ENCODE data around the gene ABHD12. TPM values are rescaled to one million over a fixed set of nuclear protein-coding genes. Genes with fewer than 3 reads are reported as not detected.

Gene ABHD12
- total RNA-seq, 1 donor from 2014 or later: 29.0 TPM

DNA sequence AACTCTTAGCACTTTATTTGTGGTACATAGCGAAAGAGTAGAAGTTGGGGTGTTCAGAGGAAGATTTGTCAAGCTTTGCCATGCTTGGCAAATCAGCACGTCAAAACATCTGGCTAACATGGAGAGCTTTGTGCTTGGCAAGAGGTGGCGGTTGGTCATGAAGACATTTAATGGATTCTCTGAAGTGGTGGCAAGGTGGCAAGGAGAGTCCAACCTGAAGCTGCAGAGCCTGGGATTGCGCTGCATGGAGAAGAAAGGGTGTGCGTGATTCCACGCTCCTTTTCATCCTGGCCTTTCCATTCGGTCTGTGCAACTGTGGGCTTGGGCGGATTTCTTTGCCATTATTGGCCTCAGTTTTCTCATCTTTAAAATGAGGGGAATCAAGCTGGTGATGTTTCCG is 139.6 kb downstream of the ABHD12 start:
- Mint-ChIP-seq H3K27me3 (ENCODE audit: low read depth) (peaks cover 4% of the 10 kb centered on the region), H3K9me3 (no peaks in the 10 kb centered on the region)

DNA sequence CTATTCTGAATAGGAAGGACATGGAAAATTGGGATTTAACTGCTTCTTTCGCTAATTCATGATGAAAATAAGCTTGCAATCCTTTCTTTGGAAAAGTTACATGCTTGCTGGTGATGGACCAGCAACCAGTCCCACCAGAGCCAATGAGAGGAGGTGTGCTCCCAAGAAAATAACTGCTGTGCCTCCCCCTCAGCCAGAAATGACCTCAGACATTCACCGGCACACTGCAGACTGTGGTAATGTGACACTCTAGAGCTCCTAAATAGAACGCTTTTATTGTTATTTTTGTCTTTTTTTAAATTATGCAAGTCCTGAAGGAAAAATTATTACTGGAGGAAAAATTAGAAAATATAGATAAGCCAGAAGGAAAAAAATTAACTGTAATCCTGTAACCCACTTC is 140.1 kb downstream of the ABHD12 start:
- H3K27ac Mint-ChIP-seq: no peak overlapping the region
- H3K36me3 Mint-ChIP-seq (ENCODE audit: low read depth): peaks cover 24% of the 10 kb centered on the region
- intact Hi-C loops (cut with micrococcal nuclease): no loop called here
- no peak for DNase-seq (ENCODE audit: low spot score)
- H3K4me3 Mint-ChIP-seq (ENCODE audit: low read depth): peak overlapping the region; percentile 17
- H3K27me3 Mint-ChIP-seq (ENCODE audit: low read depth): peaks cover 4% of the 10 kb centered on the region
- no peaks in the 10 kb centered on the region for H3K9me3 Mint-ChIP-seq
- H3K4me1 Mint-ChIP-seq (ENCODE audit: low read depth): peaks cover 35% of the 10 kb centered on the region

More for the DNA sequence above, 139.6 kb downstream of the ABHD12 start:
- intact Hi-C loops (cut with micrococcal nuclease): no loop called here
- Mint-ChIP-seq H3K4me3 (ENCODE audit: low read depth) (no peak overlapping the region), H3K27ac (no peak overlapping the region), H3K36me3 (ENCODE audit: low read depth) (peaks cover 24% of the 10 kb centered on the region), H3K4me1 (ENCODE audit: low read depth) (peaks cover 35% of the 10 kb centered on the region)
- no peak for DNase-seq (ENCODE audit: low spot score)

Other genes starting within 250 kb of the ABHD12 start
- gene ENTPD6, start 195.1 kb downstream of the ABHD12 start, total RNA-seq: 48.8 and 49.1 TPM in 2 replicates
- 34.5 and 37.1 TPM in 2 replicates for gene PYGB, start 142.8 kb downstream of the ABHD12 start, total RNA-seq
- gene GINS1, start 16.8 kb upstream of the ABHD12 start, total RNA-seq: 33.5 and 36.3 TPM in 2 replicates
- 6.9 and 7.5 TPM in 2 replicates for gene NINL, start 194.7 kb upstream of the ABHD12 start, total RNA-seq
- 7.9 and 9.1 TPM in 2 replicates for gene NANP, start 233.2 kb upstream of the ABHD12 start, total RNA-seq

Measured in activated T-helper 2 cell treated with anti-CD3 and anti-CD28 coated beads, Interferon-gamma antibody, Interleukin-2, Interleukin-4, amounts not matched to agents 10 μg/mL and 5 μg/mL and 100 μg/mL, durations not matched to agents 14 hours and 24 hours and 36 hours (primary cell).